ENCODE data around the gene RPS25.
"Not testable (repeated sequence)": the region's sequence is repeated elsewhere in the genome, so short reads cannot be mapped to it uniquely, and the experiment has no call there.

RPS25 gene

DNA sequence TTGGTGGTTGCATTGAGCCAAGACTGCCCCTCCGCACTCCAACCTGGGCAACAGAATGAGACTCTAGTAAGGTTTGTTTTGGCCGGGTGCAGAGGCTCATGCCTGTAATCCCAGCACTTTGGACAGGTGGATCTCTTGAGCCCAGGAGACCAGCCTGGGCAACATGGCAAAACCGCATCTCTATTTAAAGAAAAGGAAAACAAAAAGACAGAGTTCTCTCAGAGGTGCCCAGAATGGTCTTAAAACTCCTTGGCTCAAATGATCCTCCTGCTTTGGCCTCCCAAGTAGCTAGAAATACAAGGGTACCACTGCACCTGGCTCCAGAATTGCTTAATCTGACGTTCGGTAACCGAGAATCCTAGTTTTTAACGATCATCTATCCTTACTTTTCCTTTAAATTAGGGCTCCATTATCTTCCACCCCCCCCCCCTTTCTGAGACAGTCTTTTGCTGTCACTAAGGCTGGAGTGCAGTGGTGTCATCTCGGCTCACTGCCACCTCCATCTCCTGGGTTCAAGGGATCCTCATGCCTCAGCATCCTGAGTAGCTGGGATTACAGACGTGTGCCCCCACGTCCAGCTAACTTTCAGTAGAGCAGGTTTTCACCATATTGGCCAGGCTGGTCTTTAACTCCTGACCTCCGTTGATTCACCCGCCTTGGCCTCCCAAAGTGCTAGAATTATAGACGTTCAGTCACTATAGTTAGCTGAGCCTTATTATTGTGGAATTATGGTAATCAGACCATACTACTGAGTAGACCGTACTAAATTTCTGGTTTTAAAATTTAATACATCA lies 1.7 kb downstream of the RPS25 start:
- DNase-seq, result no peak

DNA sequence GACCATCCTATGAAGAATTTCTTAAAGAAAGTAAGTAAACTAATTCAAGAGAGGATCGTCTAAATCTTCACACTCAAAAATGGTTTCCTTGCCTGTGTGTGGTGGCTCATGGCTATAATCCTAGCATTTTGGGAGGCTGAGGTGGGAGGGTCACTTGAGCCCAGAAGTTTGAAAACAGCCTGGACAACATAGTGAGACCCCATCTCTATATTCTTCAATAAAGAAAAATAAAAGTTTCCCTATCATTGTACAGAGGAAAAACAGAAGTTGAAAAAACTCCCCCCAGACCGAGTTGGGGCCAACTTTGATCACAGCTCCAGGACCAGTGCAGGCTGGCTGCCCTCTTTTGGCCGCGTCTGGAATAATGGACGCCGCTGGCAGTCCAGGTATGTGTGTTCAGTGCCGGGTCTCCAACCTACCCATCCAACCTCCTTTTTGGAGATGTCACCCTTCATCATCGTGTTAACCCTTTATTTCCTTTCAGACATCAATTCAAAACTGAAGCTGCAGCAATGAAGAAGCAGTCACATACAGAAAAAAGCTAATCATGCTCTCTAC lies 3.0 kb downstream of the RPS25 start:
- DNase-seq, result no peak

DNA sequence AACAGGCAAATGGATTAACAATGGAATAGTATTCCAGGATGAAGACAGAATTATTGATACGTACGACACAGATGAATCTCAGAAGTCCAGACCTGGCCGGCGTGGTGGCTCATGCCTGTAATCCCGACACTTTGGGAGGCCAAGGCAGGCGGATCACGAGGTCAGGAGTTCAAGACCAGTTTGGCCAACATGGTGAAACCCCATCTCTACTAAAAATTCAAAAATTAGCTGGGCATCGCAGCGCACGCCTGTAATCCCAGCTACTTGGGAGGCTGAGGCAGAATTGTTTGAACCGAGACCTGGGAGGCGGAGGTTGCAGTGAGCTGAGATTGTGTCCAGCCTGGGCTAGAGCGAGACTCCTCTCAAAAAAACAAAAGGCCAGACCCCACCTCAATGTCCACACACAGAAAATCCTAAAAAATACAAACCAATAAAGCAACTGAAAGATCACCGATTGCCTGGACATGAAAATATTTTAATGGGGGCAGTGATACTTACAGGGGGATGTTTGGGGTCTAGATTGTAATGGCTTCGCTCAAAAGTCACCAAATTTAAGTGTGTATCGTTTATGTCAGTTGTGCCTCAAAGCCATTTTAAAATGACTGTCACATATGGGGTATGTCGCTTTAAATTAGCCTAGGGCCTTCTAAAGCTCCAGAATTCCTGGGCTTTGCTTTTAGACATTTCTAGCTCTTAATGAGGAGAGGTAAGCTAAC lies 3.8 kb downstream of the RPS25 start:
- no peak for DNase-seq

GRCh38 chr11:119012629-119013170 lies 5.4 kb downstream of the RPS25 start:
- DNase-seq, result no peak

GRCh38 chr11:119011476-119012053 lies 6.6 kb downstream of the RPS25 start:
- DNase-seq, result no peak

DNA sequence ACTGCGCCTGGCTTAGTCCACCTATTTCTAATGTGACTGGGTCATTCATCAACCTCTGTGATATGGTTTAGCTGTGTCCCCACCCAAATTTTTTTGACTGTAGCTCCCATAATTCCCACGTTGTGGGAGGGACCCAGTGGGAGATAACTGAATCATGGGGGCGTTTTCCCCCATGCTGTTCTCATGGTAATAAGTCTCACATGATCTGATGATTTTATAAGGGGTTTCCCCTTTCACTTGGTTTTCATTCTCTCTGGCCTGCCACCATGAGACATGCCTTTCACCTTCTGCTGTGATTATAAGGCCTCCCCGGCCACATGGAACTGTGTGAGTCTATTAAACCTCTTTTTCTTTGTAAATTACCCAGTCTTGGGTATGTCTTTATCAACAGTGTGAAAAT lies 11.5 kb downstream of the RPS25 start:
- DNase-seq, result no peak

DNA sequence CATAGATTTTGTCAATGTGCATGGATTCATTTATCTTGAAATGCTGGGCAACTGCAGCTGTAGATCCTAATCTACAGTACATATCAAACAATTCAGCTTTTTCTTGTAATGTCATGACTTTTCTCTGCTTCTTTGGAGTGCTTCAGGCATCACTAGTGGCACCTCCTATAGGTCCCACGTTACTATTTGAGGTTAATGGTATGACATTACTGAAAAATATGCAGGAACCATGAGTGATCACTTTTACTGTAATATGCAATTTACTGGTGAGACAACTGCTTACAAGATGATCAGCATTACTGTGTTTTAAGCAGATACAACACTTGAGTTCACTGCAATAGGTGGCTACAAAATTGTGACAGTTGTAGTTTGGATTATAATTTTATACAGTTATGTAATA lies 17.2 kb downstream of the RPS25 start:
- no peak for DNase-seq

DNA sequence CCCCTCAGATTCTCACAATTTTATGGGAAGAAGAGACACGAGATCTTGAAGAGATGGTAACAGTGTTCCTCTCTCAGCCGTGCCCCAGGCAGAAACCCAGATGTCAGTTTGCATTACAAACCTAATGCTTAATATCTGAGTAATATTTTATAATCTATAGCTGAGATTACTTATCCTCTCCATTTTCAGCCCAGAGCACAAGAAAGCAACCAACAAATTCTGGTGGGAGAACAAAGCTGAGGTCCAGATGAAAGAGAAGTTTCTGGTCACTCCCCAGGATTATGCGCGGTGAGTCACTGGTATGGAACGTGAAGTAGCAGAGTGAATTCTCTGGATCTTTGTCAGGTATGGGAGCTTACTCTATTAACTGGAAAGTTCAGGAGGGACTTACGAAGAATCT lies 19.3 kb downstream of the RPS25 start:
- DNase-seq, result no peak

- peak in 2 of 51 donors; percentile 35 to 49 for DNase-seq
These were observed 19.8 kb downstream of the RPS25 start for GRCh38 chr11:118998388-118998717.

DNA sequence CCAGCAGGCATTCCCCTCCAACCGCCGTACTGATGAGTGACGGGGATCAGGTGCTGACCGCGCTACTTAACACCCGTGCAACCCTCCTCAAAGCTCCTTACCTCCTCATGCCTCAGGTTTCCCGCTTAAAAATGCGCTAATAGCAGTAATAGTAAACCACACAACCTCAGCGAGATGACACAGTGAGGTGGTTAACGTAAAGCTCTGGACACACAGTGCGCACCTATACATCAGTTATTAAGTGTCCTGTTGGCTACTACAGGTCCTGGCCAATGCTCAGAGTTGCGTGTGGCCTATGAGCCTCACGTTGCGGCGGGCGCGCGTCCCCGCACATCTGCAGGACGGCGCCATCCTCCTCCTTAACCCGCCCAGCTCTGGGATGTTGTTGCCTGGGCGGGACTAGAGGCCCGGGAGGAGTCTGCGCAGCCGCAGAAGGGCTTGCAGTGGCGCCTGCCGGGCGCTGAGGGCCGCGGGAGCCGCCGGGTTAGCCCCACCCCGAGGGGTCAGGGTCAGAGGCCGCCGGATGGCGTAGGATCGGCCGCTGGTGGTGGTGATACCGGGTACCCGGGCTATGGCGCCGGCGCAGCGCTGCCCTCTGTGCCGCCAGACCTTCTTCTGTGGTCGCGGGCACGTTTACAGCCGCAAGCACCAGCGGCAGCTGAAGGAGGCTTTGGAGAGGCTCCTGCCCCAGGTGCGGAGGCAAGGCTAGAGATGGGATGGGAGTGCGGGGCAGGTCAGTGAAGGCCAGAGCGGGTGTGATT lies 20.3 kb downstream of the RPS25 start, which contains the start of gene CENATAC:
Gene CENATAC (plus strand): TSS at position 512 of the 761 bp plus-strand sequence. CDS start 60 bp downstream, at position 572.
- DNase-seq, result peak; percentile 59 to 98 (median 92)

- peak in 10 of 51 donors; percentile 6 to 62 (median 30) for DNase-seq
These were observed 21.1 kb downstream of the RPS25 start for GRCh38 chr11:118996926-118997626.

DNA sequence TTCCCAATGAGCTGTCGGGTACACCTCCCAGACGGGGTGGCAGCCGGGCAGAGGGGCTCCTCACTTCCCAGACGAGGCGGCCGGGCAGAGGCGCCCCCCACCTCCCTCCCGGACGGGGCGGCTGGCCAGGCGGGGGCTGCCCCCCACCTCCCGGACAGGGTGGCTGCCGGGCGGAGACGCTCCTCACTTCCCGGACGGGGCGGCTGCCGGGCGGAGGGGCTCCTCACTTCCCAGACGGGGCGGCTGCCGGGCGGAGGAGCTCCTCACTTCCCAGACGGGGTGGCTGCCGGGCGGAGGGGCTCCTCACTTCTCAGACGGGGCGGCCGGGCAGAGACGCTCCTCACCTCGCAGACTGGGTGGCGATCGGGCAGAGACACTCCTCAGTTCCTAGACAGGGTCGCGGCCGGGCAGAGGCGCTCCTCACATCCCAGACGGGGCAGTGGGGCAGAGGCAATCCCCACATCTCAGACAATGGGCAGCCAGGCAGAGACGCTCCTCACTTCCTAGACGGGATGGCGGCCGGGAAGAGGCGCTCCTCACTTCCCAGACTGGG lies 26.6 kb downstream of the RPS25 start:
- DNase-seq, result not testable (repeated sequence)

DNA sequence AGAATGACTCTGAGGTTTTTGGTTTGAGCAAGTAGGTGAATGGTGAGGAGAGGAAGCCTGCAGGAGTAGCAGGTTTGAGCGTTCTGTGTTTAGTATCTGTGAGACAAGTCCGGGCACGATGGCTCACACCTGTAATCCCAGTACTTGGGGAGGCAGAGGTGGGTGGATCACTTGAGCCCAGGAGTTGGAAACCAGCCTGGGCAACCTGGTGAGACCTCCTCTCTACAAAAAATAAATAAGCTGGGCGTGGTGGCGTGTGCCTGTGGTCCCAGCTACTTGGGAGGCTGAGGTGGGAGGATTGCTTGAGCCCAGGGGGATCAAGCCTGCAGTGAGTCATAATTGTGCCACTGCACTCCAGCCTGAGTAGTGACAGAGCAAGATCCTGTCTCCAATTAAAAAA lies 29.9 kb downstream of the RPS25 start:
- DNase-seq, result no peak

- DNase-seq, result no peak
These were observed 33.3 kb downstream of the RPS25 start for GRCh38 chr11:118984825-118985224.

GRCh38 chr11:118984337-118984736 lies 33.8 kb downstream of the RPS25 start:
- not testable (repeated sequence) for DNase-seq

GRCh38 chr11:118980191-118980881 lies 37.8 kb downstream of the RPS25 start:
- DNase-seq, result peak in 9 of 51 donors; percentile 1 to 14 (median 7)

GRCh38 chr11:118979434-118979833 lies 38.7 kb downstream of the RPS25 start:
- DNase-seq, result no peak

DNA sequence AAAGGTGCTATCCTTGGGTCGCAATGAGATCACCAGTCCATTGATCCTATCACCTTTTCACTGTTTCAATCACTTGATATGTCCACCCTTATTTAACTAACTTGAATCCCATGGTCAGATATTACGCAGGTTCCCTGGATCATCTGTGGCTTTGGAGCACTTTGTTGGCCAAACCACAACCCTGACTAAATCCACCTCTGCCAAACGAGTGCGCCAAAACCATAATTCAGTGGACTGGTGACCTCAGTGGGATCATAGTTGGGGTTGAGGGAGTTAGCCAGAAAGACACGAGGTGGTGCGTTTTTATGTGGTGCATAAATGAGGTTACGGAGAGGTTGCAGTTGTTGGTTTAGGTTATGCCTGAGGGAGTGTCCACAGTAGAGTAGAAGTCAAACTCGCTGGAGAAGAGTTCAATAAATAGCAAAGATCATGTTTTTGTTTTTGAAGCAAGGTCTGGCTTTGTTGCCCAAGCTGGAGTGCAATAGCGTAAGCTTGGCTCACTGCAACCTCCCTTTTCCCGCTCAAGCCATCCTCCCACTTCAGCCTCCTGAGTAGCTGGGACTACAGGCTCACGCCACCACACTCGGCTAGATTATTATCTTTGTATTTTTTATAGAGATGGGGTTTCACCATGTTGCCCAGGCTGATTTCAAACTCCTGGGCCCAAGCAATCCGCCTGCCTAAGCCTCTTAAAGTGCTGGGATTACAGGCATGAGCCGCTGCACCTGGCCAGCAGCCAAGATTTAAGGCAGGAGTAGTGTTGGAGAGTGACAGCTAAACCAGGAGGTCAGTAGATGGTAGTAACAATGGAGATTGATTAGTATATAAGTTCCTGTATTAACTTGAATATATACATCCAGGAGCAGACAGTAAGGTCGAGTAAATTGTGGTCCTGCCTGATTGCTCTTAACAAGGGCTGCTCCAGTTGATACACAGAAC lies 42.1 kb downstream of the RPS25 start:
- no peak for DNase-seq
